Measurements from ENCODE around the gene HDAC1. TPM values are rescaled to one million over a fixed set of nuclear protein-coding genes. Genes with fewer than 3 reads are reported as not detected.

The HDAC1 gene
- total and polyA plus RNA-seq, 10 of the 15 experiments (the other 5 are each of a cell fraction or from before 2014, with no cell fraction given): 147 to 331 (median 168) TPM

DNA sequence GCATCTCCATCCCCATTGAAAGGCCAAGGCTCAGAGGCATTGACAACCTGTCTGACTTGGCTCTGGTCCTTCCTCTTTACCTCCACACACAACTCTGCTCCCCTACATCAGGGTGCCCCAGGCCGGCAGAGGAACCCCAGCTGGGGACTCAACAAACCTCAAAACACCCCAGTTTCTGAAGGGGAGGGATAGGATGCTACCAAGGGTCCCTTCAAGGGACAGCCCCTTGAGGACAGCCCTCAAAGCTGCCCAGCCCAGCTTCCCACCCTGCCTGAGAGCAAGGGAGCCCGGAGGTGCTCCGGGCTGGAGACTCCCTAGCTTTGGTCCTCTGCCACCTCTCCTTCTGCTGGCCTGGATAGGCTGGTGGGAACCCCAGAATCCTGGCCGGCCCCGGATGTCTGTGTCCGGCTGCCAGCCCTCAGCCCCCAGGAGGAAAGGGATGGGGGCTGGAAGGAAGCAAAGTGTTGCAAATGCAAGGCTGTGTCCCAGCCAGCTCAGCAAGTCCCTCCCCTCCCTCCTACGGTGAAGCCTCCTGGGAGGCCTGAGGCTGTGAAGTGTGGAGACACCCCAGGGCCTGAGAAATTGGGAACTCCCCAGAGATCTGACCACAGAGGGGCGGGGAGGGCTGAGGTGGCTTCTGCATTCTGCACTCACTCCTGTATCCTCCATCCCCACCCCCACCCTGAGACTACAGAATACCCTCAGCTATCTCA lies 45.2 kb downstream of the HDAC1 start (continued):
- TF ChIP-seq, protein P1, sequence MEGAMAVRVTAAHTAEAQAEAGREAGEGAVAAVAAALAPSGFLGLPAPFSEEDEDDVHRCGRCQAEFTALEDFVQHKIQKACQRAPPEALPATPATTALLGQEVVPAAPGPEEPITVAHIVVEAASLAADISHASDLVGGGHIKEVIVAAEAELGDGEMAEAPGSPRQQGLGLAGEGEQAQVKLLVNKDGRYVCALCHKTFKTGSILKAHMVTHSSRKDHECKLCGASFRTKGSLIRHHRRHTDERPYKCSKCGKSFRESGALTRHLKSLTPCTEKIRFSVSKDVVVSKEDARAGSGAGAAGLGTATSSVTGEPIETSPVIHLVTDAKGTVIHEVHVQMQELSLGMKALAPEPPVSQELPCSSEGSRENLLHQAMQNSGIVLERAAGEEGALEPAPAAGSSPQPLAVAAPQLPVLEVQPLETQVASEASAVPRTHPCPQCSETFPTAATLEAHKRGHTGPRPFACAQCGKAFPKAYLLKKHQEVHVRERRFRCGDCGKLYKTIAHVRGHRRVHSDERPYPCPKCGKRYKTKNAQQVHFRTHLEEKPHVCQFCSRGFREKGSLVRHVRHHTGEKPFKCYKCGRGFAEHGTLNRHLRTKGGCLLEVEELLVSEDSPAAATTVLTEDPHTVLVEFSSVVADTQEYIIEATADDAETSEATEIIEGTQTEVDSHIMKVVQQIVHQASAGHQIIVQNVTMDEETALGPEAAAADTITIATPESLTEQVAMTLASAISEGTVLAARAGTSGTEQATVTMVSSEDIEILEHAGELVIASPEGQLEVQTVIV (IDR thresholded peaks at IDR 0.05; ENCODE audit: borderline replicate concordance, partially characterized antibody): no peak
- TF ChIP-seq TARDBP (IDR thresholded peaks at IDR 0.05; ENCODE audit: borderline replicate concordance): no peak
- TF ChIP-seq, protein P2, sequence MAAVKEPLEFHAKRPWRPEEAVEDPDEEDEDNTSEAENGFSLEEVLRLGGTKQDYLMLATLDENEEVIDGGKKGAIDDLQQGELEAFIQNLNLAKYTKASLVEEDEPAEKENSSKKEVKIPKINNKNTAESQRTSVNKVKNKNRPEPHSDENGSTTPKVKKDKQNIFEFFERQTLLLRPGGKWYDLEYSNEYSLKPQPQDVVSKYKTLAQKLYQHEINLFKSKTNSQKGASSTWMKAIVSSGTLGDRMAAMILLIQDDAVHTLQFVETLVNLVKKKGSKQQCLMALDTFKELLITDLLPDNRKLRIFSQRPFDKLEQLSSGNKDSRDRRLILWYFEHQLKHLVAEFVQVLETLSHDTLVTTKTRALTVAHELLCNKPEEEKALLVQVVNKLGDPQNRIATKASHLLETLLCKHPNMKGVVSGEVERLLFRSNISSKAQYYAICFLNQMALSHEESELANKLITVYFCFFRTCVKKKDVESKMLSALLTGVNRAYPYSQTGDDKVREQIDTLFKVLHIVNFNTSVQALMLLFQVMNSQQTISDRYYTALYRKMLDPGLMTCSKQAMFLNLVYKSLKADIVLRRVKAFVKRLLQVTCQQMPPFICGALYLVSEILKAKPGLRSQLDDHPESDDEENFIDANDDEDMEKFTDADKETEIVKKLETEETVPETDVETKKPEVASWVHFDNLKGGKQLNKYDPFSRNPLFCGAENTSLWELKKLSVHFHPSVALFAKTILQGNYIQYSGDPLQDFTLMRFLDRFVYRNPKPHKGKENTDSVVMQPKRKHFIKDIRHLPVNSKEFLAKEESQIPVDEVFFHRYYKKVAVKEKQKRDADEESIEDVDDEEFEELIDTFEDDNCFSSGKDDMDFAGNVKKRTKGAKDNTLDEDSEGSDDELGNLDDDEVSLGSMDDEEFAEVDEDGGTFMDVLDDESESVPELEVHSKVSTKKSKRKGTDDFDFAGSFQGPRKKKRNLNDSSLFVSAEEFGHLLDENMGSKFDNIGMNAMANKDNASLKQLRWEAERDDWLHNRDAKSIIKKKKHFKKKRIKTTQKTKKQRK (IDR thresholded peaks at IDR 0.05; ENCODE audit: low read depth, low read length): no peak
- no peak for TF ChIP-seq BACH1 (IDR thresholded peaks at IDR 0.05; ENCODE audit: borderline replicate concordance)
- 0 out of 2 replicates have a peak, but pooled peaks have one; percentile 60 for TF ChIP-seq MYB (IDR thresholded peaks at IDR 0.05; ENCODE audit: borderline replicate concordance, low read depth, low read length)
- TF ChIP-seq CBX3 (IDR thresholded peaks at IDR 0.05; ENCODE audit: borderline replicate concordance, low read depth): no peak
- no peak for TF ChIP-seq ZNF384 (IDR thresholded peaks at IDR 0.05; ENCODE audit: borderline replicate concordance, low read depth, low read length)
- no peak for TF ChIP-seq HCFC1 (IDR thresholded peaks at IDR 0.05; ENCODE audit: low read length)
- no peak for TF ChIP-seq POLR2AphosphoS5 (IDR thresholded peaks at IDR 0.05; ENCODE audit: low read length)
- TF ChIP-seq, protein P3, sequence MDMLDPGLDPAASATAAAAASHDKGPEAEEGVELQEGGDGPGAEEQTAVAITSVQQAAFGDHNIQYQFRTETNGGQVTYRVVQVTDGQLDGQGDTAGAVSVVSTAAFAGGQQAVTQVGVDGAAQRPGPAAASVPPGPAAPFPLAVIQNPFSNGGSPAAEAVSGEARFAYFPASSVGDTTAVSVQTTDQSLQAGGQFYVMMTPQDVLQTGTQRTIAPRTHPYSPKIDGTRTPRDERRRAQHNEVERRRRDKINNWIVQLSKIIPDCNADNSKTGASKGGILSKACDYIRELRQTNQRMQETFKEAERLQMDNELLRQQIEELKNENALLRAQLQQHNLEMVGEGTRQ (IDR thresholded peaks at IDR 0.05; ENCODE audit: borderline replicate concordance, low read depth, low read length): no peak
- no peak for TF ChIP-seq NR2F1 (conservative IDR thresholded peaks at IDR 0.05)
- no peak for TF ChIP-seq FOS (IDR thresholded peaks at IDR 0.05; ENCODE audit: borderline replicate concordance, extremely low read depth, insufficient read length)
- TF ChIP-seq ZZZ3 (IDR thresholded peaks at IDR 0.05; ENCODE audit: control insufficient read depth, insufficient read length, low read depth): no peak
- TF ChIP-seq CREM (IDR thresholded peaks at IDR 0.05; ENCODE audit: low read depth): peak; percentile 32; the same call in 1 of the 2 replicates
- TF ChIP-seq, protein P4, sequence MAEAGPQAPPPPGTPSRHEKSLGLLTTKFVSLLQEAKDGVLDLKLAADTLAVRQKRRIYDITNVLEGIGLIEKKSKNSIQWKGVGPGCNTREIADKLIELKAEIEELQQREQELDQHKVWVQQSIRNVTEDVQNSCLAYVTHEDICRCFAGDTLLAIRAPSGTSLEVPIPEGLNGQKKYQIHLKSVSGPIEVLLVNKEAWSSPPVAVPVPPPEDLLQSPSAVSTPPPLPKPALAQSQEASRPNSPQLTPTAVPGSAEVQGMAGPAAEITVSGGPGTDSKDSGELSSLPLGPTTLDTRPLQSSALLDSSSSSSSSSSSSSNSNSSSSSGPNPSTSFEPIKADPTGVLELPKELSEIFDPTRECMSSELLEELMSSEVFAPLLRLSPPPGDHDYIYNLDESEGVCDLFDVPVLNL (IDR thresholded peaks at IDR 0.05; ENCODE audit: low read depth, low read length): no peak
- 0 out of 2 replicates have a peak, but pooled peaks have one; percentile 30 for TF ChIP-seq RFX5 (IDR thresholded peaks at IDR 0.05; ENCODE audit: low read depth, low read length)
- TF ChIP-seq, protein P5, sequence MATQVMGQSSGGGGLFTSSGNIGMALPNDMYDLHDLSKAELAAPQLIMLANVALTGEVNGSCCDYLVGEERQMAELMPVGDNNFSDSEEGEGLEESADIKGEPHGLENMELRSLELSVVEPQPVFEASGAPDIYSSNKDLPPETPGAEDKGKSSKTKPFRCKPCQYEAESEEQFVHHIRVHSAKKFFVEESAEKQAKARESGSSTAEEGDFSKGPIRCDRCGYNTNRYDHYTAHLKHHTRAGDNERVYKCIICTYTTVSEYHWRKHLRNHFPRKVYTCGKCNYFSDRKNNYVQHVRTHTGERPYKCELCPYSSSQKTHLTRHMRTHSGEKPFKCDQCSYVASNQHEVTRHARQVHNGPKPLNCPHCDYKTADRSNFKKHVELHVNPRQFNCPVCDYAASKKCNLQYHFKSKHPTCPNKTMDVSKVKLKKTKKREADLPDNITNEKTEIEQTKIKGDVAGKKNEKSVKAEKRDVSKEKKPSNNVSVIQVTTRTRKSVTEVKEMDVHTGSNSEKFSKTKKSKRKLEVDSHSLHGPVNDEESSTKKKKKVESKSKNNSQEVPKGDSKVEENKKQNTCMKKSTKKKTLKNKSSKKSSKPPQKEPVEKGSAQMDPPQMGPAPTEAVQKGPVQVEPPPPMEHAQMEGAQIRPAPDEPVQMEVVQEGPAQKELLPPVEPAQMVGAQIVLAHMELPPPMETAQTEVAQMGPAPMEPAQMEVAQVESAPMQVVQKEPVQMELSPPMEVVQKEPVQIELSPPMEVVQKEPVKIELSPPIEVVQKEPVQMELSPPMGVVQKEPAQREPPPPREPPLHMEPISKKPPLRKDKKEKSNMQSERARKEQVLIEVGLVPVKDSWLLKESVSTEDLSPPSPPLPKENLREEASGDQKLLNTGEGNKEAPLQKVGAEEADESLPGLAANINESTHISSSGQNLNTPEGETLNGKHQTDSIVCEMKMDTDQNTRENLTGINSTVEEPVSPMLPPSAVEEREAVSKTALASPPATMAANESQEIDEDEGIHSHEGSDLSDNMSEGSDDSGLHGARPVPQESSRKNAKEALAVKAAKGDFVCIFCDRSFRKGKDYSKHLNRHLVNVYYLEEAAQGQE (IDR thresholded peaks at IDR 0.05; ENCODE audit: low read depth, low read length): no peak

Data from GM12878 (cell line).